GM18858 (cell line): ENCODE data around the gene WDR62.

Experiments used
- ATAC-seq: cut with Tn5 transposase; IDR thresholded peaks from one replicate; pipeline ENCODE4 v1.9.1; 2021; ENCODE audit not compliant: unreplicated experiment

The WDR62 gene

DNA sequence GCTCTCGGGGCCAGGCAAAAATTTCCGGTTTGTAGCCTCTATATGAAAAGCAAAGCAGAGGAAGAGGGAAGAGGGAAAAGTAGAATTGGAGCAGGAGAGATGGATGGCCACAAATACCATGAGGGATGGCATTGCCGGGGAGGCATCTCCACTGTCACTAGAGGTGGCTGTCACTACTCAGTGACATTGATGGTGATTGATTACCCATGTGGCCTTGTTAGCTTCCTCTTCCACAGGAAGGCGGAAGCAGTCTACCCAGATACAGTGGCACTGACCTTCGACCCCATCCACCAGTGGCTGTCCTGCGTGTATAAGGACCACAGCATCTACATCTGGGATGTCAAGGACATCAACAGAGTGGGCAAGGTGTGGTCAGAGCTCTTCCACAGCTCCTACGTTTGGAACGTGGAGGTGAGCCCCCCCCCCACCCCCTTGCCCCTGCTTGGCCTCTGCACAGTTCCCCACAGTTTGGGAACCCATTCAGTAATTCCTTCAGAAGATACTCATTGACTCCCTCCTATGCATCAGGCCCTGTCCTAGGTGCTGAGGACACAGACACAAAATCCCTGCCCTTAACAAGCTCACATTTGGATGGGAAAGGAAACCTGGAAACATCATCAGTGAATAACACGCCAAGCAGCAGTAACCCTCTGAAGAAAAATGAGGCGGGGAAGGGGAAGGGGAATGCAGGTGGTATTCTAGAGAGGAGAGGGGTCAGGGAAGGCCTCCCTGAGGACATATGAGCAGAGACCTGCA is 18.6 kb downstream of the WDR62 start:
- no peak for ATAC-seq

- ATAC-seq, result no peak
Measured at GRCh38 chr19:36079389-36079945, 24.8 kb downstream of the WDR62 start.

GRCh38 chr19:36081385-36081784 is 26.7 kb downstream of the WDR62 start:
- ATAC-seq, result no peak

DNA sequence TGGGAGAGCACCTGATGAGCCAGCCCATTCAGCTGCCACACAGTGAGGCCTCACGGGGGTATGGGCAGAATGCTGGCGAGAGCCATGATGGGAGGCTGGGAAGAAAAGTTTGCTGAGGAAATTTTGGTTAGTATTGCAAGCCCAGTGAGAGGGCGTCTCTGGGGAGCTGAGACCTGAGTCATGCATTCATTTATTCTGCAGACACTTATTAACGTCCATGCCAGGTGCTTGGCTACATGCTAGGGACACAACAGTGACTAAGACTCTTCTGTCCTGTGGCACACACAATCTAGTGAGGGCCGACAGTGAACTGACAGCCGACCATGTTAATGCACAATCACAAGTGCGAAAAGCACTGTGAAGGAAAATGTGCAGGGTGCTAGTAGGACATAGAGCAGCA is 27.2 kb downstream of the WDR62 start:
- no peak for ATAC-seq

- no peak for ATAC-seq
Measured at GRCh38 chr19:36082916-36083315, 28.2 kb downstream of the WDR62 start.

- no peak for ATAC-seq
Measured at GRCh38 chr19:36084231-36085009, 29.7 kb downstream of the WDR62 start.

DNA sequence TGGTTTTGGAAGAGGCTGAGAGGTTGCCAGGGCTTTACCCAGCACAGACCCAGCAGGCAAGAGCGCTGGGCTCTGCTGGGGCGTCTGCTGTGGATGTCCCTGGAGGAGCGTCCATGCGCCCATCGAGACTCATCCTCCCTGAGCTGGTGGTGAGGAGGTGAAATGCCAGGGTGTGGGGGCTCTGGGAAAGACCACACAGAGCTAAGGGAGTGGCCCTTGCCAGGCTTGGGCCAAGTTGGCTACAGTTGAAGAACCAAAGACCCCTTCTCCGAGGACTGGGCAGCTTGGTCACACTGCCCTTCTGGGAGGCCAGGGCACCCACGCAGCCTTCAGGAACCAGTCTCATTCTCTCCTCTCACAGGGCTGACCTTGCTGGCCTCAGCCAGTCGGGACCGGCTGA is 31.6 kb downstream of the WDR62 start:
- no peak for ATAC-seq

DNA sequence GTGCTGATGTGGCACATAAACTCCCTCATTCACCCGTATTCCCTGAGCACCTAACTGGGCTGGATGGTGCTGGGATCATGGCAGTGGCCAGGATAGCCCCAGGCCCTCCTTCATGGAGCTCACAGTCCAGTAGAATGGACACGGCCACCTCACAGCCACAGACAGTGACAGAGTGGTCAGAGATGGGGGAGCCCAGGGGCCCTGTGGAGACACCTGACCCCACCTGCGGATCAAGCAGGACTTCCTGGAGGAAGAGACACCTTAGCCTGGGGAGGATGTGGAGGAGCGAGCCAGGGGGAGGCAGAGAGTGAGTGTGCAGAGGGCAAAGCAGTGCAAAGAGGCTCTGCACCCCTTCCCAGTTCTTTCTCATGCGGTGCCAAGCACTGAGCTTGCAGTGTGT is 35.1 kb downstream of the WDR62 start:
- no peak for ATAC-seq

GRCh38 chr19:36090910-36091695 is 36.4 kb downstream of the WDR62 start:
- ATAC-seq, result no peak

GRCh38 chr19:36092566-36092965 is 37.9 kb downstream of the WDR62 start:
- no peak for ATAC-seq

- ATAC-seq, result no peak
Measured at GRCh38 chr19:36093146-36093662, 38.5 kb downstream of the WDR62 start.

- ATAC-seq, result no peak
Measured at GRCh38 chr19:36093687-36094086, 39.0 kb downstream of the WDR62 start.

DNA sequence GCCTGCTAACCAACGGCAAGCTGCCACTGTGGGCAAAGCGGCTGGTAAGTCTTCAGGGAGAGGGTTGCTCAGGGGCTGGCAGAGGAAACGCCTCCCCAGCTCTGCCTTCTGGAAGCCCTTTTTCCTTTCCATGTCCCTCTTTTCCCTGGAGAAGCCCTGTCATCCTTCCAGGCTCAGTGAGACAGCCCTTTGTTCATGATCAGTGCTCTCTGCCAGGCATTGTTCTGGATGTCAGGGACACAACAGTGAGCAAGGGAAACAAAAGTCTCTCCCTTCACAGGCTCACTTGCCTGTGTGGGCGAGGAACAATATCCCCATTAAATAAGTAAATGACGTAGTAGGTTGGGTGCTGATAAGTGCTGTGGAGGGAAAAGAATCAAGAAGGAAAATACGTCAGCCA is 42.3 kb downstream of the WDR62 start:
- no peak for ATAC-seq

GRCh38 chr19:36099166-36099785 is 44.6 kb downstream of the WDR62 start:
- no peak for ATAC-seq

- ATAC-seq, result no peak
Measured at GRCh38 chr19:36100476-36100875, 45.8 kb downstream of the WDR62 start.

GRCh38 chr19:36101550-36102327 is 47.0 kb downstream of the WDR62 start:
- no peak for ATAC-seq

- no peak for ATAC-seq
Measured at GRCh38 chr19:36103040-36103626, 48.4 kb downstream of the WDR62 start.

DNA sequence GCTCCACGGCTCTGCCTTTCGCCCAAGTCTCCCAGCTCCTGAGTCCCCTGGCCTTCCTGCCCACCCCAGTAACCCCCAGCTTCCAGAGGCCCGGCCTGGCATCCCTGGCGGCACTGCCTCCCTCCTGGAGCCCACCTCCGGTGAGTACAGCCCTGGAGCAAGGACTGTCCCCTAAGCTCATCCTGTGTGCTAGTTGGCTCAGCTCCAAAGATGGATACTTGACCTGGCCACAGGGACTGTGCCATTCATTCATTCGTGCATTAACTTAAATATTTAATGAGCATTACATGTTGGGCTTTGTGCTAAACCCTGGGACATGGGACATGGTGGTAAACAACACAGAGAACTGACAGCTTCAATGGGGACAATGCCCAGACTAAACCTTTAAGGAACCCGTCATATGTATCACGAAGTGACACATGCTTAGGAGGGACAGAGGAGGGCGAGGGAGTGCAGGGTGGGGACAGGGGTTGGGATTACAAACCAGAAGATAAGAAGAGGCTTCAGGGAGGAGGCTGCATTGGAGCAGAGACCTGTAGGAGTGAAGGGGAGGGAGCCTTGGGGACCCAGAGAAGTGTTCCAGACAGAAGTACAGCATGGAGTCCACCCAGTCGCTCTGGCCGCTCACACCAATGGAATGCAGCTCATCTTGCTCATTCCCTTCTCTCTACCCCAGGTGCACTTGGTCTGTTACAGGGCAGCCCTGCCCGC is 49.3 kb downstream of the WDR62 start:
- ATAC-seq, result no peak

DNA sequence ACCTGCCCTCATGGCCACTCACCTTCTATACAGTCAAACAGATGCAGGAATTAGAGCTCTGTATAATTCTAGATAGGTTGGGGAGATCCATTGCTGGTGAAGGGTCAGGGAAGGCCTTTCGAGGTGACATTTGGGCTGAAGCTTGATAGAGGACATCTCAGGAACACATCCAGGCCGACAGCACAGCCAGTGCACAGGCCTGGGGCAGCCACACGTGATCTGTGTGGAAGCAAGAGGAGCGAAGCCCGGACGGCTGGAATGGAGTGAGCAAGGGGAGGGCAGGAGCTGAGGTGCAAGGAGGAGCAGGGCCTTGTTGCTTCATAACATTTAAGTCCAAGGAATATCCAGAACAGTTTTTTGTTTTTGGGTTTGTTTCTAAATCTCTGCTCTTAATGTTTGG is 51.7 kb downstream of the WDR62 start:
- ATAC-seq, result no peak
